H1 (cell line): Measurements from ENCODE around the gene RNF220.

Experiments used
- CREB1 ChIP-seq: IDR thresholded peaks from 2 replicates; pipeline ENCODE4 v1.6.1; 2012; ENCODE audit warnings: inconsistent platforms
- CTCF ChIP-seq, 3 experiments: IDR thresholded peaks; 1 replicate in 2 of 3; 2 replicates in 1 of 3; pipeline versions ENCODE4 v1.5.1 to v1.6.1; 2011; ENCODE audit warnings: low read length in 3 of 3, mild to moderate bottlenecking in 3 of 3, inconsistent platforms in 2 of 3, low read depth in 1 of 3, moderate library complexity in 1 of 3; ENCODE audit not compliant: insufficient read depth in 1 of 3; ENCODE audit errors: control extremely low read depth in 1 of 3
- EZH2 ChIP-seq: fragments of 200-600 bp; sonication (generic); IDR thresholded peaks from 2 replicates; pipeline ENCODE4 v1.7.1; 2012; ENCODE audit warnings: low read depth, mild to moderate bottlenecking, moderate library complexity, low read length, inconsistent platforms; ENCODE audit not compliant: severe bottlenecking
- MAFK ChIP-seq: IDR thresholded peaks from 2 replicates; pipeline ENCODE4 v1.6.1; 2012; ENCODE audit warnings: low read depth, mild to moderate bottlenecking, improper control_type of control experiment, low read length
- POLR2A ChIP-seq, 2 experiments: IDR thresholded peaks; 1 replicate in 1 of 2; 2 replicates in 1 of 2; pipeline ENCODE4 v1.6.1; 2011; ENCODE audit warnings: low read depth in 2 of 2, low read length in 2 of 2, mild to moderate bottlenecking in 2 of 2; ENCODE audit errors: control extremely low read depth in 1 of 2
- POLR2AphosphoS5 ChIP-seq: IDR thresholded peaks from 2 replicates; pipeline ENCODE4 v1.6.1; 2011; ENCODE audit warnings: low read depth, low read length
- RFX5 ChIP-seq: IDR thresholded peaks from 2 replicates; pipeline ENCODE4 v1.6.1; 2011; ENCODE audit warnings: low read depth, low read length, improper control_type of control experiment, borderline replicate concordance
- RNF2 ChIP-seq: fragments of 200-900, 300-1000 bp; sonication (generic); IDR thresholded peaks from 2 replicates; pipeline ENCODE4 v1.7.1; 2016; ENCODE audit warnings: borderline replicate concordance, low read depth, mild to moderate bottlenecking, antibody characterized with exemption, low read length; ENCODE audit not compliant: poor library complexity, severe bottlenecking; ENCODE audit errors: missing control alignments
- TAF1 ChIP-seq: IDR thresholded peaks from 2 replicates; pipeline ENCODE4 v1.6.1; 2011; ENCODE audit warnings: mild to moderate bottlenecking, low read depth, low read length
- ZNF274 ChIP-seq: IDR thresholded peaks from 2 replicates; pipeline ENCODE4 v1.7.0; 2012; ENCODE audit warnings: low read length, borderline replicate concordance; ENCODE audit errors: extremely low read depth

GRCh38 chr1:44453798-44454349 is 48.8 kb downstream of the RNF220 start:
- no peak for TF ChIP-seq POLR2AphosphoS5
- no peak for TF ChIP-seq CTCF (IDR thresholded peaks at IDR 0.05; ENCODE audit: control extremely low read depth in 1 of 3, insufficient read depth in 1 of 3, low read depth in 1 of 3, low read length in 3 of 3)
- no peak for TF ChIP-seq RNF2
- no peak for TF ChIP-seq POLR2A (IDR thresholded peaks at IDR 0.05; ENCODE audit: control extremely low read depth in 1 of 2, low read depth in 2 of 2, low read length in 2 of 2)
- no peak for TF ChIP-seq CREB1
- no peak for TF ChIP-seq RFX5
- TF ChIP-seq MAFK: no peak
- TF ChIP-seq TAF1: no peak
- no peak for TF ChIP-seq ZNF274
- no peak for TF ChIP-seq EZH2
